NOMO-1 (cell line): ENCODE results near the gene PLEKHA8.

Experiments used
- DNase-seq, 2 experiments: peaks; one replicate each; lab custom pipeline; 2025; ENCODE audit not compliant: unreplicated experiment in 2 of 2; lab: John Stamatoyannopoulos, UW

Gene PLEKHA8, protein sequence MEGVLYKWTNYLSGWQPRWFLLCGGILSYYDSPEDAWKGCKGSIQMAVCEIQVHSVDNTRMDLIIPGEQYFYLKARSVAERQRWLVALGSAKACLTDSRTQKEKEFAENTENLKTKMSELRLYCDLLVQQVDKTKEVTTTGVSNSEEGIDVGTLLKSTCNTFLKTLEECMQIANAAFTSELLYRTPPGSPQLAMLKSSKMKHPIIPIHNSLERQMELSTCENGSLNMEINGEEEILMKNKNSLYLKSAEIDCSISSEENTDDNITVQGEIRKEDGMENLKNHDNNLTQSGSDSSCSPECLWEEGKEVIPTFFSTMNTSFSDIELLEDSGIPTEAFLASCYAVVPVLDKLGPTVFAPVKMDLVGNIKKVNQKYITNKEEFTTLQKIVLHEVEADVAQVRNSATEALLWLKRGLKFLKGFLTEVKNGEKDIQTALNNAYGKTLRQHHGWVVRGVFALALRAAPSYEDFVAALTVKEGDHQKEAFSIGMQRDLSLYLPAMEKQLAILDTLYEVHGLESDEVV

GRCh38 chr7:30028216-30028748 is at the start of gene PLEKHA8:
PLEKHA8 (plus strand) TSS chr7:30028412; CDS start chr7:30028763, 351 bp downstream.
- peak; percentile 76 to 83 for DNase-seq

GRCh38 chr7:29980151-29980550 is 48.1 kb upstream of the PLEKHA8 start:
- no peak for DNase-seq

- DNase-seq: no peak
Measured at GRCh38 chr7:29987083-29987482, 41.1 kb upstream of the PLEKHA8 start.

DNA sequence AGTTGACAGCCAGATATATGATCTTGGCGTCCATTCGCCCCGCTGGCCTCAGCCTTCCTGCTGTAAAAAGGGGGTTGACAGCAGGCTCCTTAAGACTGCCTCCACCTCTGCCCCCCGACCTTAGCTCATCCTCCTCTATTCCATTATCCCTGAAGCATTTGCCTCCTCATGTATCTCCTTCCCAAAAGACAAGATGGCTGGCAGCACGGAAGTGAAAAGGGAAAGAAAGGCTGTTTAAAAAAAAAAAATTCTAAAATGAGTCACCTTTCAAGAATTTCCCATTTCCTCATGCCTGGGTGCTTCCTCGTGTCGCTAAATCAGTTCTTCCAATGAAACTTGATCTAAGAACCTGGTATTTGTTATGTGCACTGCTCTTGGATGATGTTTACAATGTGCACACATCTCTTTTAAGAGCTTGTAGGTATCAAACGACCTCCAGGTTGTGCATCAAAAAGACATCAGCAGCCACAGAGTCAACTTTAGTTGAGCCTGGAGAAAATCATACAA is 40.3 kb upstream of the PLEKHA8 start:
- DNase-seq: no peak

DNA sequence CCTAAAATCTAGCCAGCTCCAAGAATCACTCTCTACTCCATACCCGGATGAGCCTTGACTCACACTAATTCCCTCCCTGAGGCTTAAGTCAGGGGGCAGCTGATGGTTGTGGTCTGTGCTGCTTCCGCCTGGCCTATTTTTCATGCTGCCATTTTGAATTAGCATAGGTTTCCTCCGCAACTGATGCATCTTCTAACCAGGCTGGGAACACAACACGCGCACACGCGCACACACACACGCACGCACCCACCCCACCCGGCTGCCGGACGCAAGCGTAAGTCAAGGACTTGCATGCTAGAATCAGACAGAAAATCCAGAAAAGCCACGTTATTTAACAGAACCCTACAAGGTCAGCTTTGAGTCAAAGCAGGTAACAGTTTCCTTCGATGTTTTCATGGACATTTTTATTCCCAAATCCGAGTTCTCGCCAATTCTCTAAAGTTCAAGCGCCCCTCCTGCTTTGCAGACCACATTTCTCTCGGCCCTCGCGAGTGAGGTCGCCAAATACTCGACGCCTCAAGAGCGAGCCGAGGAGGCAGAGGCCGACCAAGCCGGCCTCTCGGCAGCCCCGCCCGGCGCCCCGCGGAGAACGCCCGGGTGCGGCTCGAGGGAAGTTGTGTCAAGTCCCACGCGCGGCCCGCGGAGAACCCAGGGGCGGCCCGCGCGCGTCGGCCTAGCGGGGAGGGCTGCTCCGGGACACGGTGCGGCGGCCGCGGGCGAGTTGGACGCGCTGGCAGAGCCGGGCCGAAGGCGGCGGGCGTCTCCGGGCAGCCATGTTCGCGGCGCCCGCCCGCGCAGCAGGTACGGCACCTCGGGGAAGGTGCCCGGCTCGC is 39.6 kb upstream of the PLEKHA8 start:
- DNase-seq: peak in 1 of 2 experiments; percentile 5

DNA sequence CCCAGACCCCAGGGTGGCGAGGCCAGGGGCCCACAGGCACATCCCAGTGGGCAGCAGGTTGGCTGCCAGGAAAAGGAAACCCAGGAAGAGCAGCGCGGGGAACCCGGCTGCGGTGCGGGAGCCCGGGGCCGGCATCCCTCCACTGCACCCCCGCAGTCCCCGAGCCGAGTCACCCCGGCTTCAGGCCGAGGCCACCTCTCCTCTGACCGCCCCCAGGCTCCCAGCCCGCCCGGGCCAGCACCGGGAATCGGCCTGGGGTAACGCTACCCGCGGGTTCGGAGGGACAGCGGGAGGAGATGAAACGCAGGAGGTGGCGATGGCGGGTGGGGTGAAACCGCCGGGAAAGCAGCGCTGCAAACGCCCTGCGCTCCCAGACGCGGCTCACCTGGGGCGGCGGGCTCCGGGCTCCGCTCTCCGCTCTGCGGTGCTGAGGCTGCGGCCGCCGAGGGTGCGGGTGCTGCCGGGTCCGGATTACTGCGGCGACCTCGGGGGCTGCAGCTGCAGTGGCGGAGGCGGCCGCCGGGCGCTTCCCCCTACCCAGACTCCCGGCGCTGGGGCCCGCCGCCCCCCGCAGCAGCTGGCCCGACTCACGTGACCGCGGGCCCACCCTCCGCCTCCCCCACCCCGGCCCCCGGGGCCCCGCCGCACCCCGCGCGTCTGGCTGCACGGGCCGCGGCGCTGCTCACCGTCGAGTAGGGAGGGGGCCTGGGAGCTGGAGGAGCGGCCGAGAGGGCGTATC is 38.8 kb upstream of the PLEKHA8 start, which contains the start of gene SCRN1:
SCRN1 (minus strand) TSS at position 545 of the 739 bp plus-strand sequence. CDS start 20,734 bp downstream, outside the sequence.
- no peak for DNase-seq

DNA sequence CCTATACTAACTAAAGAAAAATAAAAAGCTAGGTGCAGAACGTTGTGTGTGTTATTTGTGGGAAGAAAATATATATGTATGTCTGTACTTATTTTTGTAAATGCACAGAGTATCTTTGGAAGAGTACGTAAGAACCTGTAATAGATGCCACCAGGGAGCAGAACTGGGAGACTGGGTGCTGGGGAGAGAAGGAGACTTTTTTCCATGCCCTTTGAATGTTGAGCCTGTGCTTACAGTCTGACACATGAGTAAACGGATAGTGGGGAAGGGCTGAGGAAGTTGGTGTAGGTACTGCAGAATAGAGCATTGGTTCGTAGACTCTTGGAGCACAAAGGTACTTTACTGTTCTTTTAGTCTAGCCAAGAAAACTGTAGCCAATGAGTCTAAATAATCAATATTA is 37.3 kb upstream of the PLEKHA8 start:
- DNase-seq: no peak

DNA sequence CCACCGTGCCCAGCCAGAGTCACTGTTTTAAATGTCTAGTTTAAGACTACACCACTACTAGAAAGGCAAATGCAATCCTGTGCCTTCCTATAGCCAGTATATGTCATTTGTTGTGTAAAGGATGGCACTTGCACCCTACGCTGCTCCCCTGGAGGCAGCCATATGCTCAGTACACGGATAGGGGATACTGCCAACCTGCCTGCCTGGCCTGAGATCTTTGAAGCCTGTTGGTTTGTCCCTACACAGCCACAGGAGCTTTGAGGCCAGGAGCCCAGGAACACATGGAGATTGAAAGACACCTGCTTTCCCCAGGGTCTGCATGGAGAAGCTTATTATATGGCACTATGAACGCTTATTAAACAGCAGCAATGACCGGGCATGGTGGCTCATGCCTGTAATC is 36.3 kb upstream of the PLEKHA8 start:
- no peak for DNase-seq

GRCh38 chr7:29993140-29993539 is 35.1 kb upstream of the PLEKHA8 start:
- no peak for DNase-seq

DNA sequence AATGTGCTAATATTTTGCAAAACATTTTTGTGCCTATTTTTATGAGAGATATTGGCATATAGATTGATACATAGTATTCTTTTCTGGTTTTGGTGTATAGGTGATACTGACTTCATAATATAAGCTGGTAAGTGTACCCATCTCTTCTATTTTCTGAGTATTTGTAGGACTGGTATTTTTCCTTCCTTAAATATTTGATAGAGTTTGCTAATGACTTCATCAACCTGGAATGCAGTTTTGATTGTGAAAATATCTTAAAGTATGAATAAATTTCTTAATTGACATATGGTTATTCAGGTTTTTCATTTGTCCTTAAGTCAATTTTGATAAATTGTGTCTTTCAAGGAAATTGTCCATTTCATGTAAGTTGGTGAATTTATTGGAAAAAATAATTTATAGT is 32.6 kb upstream of the PLEKHA8 start:
- no peak for DNase-seq

- DNase-seq: no peak
Measured at GRCh38 chr7:29996321-29996720, 31.9 kb upstream of the PLEKHA8 start.

DNA sequence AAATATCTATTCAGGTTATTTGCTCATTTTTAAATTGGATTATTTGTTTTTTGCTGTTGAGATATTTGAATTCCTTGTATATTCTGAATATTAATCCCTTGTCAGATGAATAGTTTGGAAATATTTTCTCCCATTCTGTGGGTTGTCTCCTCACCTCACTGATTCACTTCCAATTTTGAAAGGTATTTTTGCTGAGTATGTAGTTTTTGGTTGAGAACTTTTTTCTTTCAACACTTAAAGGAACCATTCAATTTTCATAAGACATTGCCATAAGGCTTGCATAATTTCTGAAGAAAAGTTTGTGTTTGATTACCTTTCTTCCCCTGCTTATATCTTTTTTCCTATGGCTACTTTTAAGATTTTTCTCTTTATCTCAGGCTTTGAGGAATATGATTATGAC is 29.7 kb upstream of the PLEKHA8 start:
- no peak for DNase-seq

- no peak for DNase-seq
Measured at GRCh38 chr7:30001998-30002397, 26.2 kb upstream of the PLEKHA8 start.

- DNase-seq: no peak
Measured at GRCh38 chr7:30003098-30003497, 25.1 kb upstream of the PLEKHA8 start.

- DNase-seq: no peak
Measured at GRCh38 chr7:30005464-30005863, 22.7 kb upstream of the PLEKHA8 start.

GRCh38 chr7:30010021-30010420 is 18.2 kb upstream of the PLEKHA8 start:
- no peak for DNase-seq

DNA sequence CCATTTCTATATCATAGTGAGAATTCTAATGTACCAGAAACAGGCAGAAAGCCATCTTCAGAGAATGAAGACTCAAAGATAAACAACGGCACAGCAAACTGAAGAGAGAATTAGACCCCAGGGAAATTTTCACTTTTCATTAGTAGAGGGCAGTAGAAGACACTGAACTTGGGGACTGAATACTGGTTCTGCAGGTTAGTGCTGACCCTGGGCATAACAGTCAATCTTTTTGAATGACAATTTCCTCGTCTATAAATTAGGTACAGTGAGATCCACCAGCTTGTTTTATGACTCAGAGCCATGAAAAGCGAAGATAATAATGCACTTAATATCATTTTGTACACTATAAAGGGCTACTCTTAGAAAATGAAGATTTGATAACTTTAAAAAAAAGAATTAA is 15.5 kb upstream of the PLEKHA8 start:
- DNase-seq: no peak

DNA sequence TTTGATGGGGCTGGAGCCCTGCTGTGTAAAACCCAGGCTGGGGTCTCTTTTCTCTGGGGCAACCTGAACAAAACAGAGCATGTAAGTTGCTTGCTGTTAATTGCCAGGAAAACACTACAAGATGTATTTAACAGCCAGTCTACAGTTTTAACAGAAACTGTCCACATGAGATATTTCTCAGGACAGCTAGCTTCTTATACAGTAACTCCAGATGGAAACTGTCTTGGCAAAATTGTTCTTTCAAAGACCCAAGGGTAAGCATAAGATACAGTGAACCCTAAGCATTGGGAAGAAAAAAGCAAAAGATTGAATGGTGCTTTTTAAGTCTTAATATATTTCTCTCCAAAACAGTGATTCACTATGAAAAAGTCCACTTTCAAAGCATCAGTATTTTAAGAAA is 9.8 kb upstream of the PLEKHA8 start:
- DNase-seq: no peak

DNA sequence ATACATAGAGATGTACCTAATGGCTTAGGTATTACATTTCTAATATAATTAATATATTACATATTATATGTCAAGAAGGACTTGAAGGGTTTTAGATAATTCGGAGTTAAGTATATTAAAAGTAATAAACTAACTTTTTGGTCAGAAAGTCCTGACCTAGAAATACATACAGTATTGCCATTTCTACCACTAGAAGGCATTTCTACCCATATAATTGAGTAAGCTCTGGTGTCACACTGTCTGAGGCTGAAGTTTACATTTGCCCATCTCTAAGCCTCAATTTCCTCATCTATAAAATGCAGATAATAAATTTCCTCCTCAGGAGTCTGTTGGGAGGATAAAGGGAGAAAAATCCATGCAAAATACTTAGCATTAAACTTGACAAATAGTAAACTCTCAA is 8.8 kb upstream of the PLEKHA8 start:
- DNase-seq: no peak

GRCh38 chr7:30019960-30020359 is 8.3 kb upstream of the PLEKHA8 start:
- DNase-seq: no peak
